ENCODE measurements around the gene MED31. TPM values are rescaled to one million over a fixed set of nuclear protein-coding genes. Genes with fewer than 3 reads are reported as not detected.

Gene MED31
- total and polyA plus RNA-seq, 2 of the 13 experiments (the other 11 are each of a cell fraction or from before 2014, with no cell fraction given), result 19.0 to 20.9 TPM

DNA sequence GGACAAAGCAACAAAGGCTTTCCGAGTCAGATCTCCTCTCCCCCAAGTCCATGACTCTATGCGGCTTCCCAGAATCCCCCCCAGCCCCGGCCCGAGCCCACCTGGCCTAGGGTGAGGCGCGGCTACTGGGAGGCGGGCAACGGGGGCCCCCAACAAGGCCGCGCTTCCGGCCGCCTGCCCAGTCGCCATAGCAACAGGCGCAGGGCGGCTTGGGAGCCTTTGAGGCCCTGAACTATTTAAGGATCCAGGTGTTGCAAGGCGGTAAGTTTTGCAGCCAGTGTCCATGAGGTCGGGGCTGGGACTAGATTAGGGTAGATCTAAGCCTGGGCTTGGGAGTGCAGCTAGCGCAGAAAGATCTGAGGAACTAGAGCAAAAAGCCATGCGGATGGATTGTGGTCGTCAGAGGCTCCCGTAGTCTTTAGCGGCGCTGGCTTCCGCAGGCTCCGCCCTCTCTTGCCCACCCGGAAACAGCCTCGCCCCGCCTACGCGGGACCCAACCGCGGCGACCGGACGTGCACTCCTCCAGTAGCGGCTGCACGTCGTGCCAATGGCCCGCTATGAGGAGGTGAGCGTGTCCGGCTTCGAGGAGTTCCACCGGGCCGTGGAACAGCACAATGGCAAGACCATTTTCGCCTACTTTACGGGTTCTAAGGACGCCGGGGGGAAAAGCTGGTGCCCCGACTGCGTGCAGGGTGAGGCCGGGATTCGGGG, 10.7 kb downstream of the MED31 start, which contains the start of the genes KIAA0753 and TXNDC17 (continued):
- TF ChIP-seq SIN3A (IDR thresholded peaks at IDR 0.05; ENCODE audit: borderline replicate concordance, low read depth, low read length) (peak; percentile 95), SRY (CRISPR knock-in tag; IDR thresholded peaks at IDR 0.05) (peak; percentile 84), ZNF670 (CRISPR knock-in tag; IDR thresholded peaks at IDR 0.05; ENCODE audit: borderline replicate concordance) (0 out of 2 replicates have a peak, but pooled peaks have one; percentile 35), YEATS2 (CRISPR knock-in tag; IDR thresholded peaks at IDR 0.05; ENCODE audit: borderline replicate concordance) (peak; percentile 90; the same call in 1 of the 2 replicates), THAP11 (CRISPR knock-in tag; IDR thresholded peaks at IDR 0.05) (peak; percentile 87), TEAD2 (CRISPR knock-in tag; IDR thresholded peaks at IDR 0.05) (no peak), SNRNP70 (IDR thresholded peaks at IDR 0.05; ENCODE audit: low read depth, low read length) (no peak), ZNF746 (CRISPR knock-in tag; IDR thresholded peaks at IDR 0.05) (no peak; the same call in 1 of the 2 replicates), ZNF678 (CRISPR knock-in tag; IDR thresholded peaks at IDR 0.05) (no peak), ZMYM3 (CRISPR knock-in tag; IDR thresholded peaks at IDR 0.05) (no peak), HNF4A (CRISPR knock-in tag; IDR thresholded peaks at IDR 0.05) (no peak), LCORL (IDR thresholded peaks at IDR 0.05) (no peak), LCORL (CRISPR knock-in tag; IDR thresholded peaks at IDR 0.05) (peak; percentile 34; the same call in 1 of the 2 replicates)
- TF ChIP-seq, protein P1, sequence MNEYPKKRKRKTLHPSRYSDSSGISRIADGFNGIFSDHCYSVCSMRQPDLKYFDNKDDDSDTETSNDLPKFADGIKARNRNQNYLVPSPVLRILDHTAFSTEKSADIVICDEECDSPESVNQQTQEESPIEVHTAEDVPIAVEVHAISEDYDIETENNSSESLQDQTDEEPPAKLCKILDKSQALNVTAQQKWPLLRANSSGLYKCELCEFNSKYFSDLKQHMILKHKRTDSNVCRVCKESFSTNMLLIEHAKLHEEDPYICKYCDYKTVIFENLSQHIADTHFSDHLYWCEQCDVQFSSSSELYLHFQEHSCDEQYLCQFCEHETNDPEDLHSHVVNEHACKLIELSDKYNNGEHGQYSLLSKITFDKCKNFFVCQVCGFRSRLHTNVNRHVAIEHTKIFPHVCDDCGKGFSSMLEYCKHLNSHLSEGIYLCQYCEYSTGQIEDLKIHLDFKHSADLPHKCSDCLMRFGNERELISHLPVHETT (CRISPR knock-in tag; conservative IDR thresholded peaks at IDR 0.05), result peak; percentile 54
- TF ChIP-seq, protein P2, sequence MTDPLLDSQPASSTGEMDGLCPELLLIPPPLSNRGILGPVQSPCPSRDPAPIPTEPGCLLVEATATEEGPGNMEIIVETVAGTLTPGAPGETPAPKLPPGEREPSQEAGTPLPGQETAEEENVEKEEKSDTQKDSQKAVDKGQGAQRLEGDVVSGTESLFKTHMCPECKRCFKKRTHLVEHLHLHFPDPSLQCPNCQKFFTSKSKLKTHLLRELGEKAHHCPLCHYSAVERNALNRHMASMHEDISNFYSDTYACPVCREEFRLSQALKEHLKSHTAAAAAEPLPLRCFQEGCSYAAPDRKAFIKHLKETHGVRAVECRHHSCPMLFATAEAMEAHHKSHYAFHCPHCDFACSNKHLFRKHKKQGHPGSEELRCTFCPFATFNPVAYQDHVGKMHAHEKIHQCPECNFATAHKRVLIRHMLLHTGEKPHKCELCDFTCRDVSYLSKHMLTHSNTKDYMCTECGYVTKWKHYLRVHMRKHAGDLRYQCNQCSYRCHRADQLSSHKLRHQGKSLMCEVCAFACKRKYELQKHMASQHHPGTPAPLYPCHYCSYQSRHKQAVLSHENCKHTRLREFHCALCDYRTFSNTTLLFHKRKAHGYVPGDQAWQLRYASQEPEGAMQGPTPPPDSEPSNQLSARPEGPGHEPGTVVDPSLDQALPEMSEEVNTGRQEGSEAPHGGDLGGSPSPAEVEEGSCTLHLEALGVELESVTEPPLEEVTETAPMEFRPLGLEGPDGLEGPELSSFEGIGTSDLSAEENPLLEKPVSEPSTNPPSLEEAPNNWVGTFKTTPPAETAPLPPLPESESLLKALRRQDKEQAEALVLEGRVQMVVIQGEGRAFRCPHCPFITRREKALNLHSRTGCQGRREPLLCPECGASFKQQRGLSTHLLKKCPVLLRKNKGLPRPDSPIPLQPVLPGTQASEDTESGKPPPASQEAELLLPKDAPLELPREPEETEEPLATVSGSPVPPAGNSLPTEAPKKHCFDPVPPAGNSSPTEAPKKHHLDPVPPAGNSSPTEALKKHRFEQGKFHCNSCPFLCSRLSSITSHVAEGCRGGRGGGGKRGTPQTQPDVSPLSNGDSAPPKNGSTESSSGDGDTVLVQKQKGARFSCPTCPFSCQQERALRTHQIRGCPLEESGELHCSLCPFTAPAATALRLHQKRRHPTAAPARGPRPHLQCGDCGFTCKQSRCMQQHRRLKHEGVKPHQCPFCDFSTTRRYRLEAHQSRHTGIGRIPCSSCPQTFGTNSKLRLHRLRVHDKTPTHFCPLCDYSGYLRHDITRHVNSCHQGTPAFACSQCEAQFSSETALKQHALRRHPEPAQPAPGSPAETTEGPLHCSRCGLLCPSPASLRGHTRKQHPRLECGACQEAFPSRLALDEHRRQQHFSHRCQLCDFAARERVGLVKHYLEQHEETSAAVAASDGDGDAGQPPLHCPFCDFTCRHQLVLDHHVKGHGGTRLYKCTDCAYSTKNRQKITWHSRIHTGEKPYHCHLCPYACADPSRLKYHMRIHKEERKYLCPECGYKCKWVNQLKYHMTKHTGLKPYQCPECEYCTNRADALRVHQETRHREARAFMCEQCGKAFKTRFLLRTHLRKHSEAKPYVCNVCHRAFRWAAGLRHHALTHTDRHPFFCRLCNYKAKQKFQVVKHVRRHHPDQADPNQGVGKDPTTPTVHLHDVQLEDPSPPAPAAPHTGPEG (CRISPR knock-in tag; IDR thresholded peaks at IDR 0.05), result no peak
- TF ChIP-seq, protein P3, sequence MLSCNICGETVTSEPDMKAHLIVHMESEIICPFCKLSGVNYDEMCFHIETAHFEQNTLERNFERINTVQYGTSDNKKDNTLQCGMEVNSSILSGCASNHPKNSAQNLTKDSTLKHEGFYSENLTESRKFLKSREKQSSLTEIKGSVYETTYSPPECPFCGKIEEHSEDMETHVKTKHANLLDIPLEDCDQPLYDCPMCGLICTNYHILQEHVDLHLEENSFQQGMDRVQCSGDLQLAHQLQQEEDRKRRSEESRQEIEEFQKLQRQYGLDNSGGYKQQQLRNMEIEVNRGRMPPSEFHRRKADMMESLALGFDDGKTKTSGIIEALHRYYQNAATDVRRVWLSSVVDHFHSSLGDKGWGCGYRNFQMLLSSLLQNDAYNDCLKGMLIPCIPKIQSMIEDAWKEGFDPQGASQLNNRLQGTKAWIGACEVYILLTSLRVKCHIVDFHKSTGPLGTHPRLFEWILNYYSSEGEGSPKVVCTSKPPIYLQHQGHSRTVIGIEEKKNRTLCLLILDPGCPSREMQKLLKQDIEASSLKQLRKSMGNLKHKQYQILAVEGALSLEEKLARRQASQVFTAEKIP (CRISPR knock-in tag; IDR thresholded peaks at IDR 0.05; ENCODE audit: borderline replicate concordance), result no peak
- TF ChIP-seq, protein P4, sequence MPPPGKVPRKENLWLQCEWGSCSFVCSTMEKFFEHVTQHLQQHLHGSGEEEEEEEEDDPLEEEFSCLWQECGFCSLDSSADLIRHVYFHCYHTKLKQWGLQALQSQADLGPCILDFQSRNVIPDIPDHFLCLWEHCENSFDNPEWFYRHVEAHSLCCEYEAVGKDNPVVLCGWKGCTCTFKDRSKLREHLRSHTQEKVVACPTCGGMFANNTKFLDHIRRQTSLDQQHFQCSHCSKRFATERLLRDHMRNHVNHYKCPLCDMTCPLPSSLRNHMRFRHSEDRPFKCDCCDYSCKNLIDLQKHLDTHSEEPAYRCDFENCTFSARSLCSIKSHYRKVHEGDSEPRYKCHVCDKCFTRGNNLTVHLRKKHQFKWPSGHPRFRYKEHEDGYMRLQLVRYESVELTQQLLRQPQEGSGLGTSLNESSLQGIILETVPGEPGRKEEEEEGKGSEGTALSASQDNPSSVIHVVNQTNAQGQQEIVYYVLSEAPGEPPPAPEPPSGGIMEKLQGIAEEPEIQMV (CRISPR knock-in tag; IDR thresholded peaks at IDR 0.05; ENCODE audit: low read depth), result peak; percentile 72; the same call in 1 of the 2 replicates

Measured in HepG2 (cell line).